ENCODE data around the gene LRRN2. TPM values are rescaled to one million over a fixed set of nuclear protein-coding genes. Genes with fewer than 3 reads are reported as not detected.

Gene LRRN2
- total and polyA plus RNA-seq, 4 donors, result 0.97 to 4.4 (median 1.2) TPM

DNA sequence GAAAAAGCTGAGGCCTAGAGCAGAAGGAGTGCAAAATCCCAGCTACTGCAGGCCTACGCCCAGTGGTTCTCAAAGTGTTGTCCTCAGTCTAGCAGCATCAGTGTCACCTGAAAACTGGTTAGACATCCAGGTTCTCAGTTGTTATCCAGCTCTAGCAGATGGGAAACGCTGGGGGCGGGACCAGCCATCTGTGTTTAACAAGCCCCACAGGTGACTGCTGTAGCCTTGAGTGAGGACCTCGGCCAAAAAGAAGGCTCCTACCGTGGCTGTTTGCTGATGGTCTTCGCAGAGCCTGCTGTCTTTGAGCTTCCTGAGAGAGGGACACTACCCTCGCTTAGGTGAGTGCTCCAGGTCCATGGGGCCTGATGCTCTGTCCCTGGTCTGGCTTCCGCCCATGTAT, 69.7 kb downstream of the LRRN2 start:
- Histone ChIP-seq H3K27ac (ENCODE audit: low read depth in 1 of 2, low read length in 1 of 2) (no peak overlapping the region), H3K36me3 (ENCODE audit: control insufficient read depth in 4 of 4, insufficient read depth in 4 of 4, low read length in 4 of 4) (no peaks in the 10 kb centered on the region), H3K9ac (ENCODE audit: insufficient read depth in 1 of 2, low read length in 2 of 2) (no peak overlapping the region), H3K27me3 (ENCODE audit: control insufficient read depth in 3 of 3, insufficient read depth in 3 of 3, low read length in 2 of 3) (peaks cover 0 to 5% (median 0%) of the 10 kb centered on the region in 3 donors), H3K4me3 (no peak overlapping the region), H3K4me1 (ENCODE audit: control insufficient read depth in 5 of 5, insufficient read depth in 5 of 5, low read length in 5 of 5) (peaks cover 0 to 4% (median 0%) of the 10 kb centered on the region in 5 donors), H3K9me3 (ENCODE audit: control insufficient read depth in 4 of 4, insufficient read depth in 3 of 4, low read length in 3 of 4) (peaks cover 0 to 2% (median 0%) of the 10 kb centered on the region in 4 donors)
- no peak for DNase-seq
- TF ChIP-seq, protein P1, sequence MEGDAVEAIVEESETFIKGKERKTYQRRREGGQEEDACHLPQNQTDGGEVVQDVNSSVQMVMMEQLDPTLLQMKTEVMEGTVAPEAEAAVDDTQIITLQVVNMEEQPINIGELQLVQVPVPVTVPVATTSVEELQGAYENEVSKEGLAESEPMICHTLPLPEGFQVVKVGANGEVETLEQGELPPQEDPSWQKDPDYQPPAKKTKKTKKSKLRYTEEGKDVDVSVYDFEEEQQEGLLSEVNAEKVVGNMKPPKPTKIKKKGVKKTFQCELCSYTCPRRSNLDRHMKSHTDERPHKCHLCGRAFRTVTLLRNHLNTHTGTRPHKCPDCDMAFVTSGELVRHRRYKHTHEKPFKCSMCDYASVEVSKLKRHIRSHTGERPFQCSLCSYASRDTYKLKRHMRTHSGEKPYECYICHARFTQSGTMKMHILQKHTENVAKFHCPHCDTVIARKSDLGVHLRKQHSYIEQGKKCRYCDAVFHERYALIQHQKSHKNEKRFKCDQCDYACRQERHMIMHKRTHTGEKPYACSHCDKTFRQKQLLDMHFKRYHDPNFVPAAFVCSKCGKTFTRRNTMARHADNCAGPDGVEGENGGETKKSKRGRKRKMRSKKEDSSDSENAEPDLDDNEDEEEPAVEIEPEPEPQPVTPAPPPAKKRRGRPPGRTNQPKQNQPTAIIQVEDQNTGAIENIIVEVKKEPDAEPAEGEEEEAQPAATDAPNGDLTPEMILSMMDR (IDR thresholded peaks at IDR 0.05; ENCODE audit: control extremely low read depth, extremely low read depth), result no peak
- 86 to 94% methylated on average over 8 of the region's 8 CpGs for WGBS, 2 donors
- no peak for ATAC-seq (ENCODE audit: insufficient read depth, low FRiP score)

DNA sequence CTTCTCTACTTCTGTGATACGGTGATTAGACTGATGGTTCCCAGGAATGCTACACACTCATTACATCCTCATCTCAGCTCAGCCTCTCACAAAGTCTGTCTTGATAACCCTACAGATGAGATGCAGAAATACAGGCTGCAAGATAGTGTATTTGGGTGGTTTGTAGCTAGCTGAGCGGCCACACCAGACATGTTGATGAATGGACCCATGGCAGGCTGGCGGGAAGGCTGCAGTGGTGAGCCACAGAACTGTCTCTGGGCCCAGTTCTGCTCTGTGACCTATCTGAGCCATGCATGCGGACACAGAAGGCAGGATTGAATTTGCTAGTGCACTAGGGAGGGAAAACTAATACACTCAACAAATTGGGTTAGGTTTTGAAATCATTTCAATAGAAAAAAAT, 71.9 kb downstream of the LRRN2 start:
- Histone ChIP-seq H3K9ac (ENCODE audit: insufficient read depth in 1 of 2, low read length in 2 of 2) (no peak overlapping the region), H3K27me3 (ENCODE audit: control insufficient read depth in 3 of 3, insufficient read depth in 3 of 3, low read length in 2 of 3) (peaks cover 0 to 11% (median 0%) of the 10 kb centered on the region in 3 donors), H3K9me3 (ENCODE audit: control insufficient read depth in 4 of 4, insufficient read depth in 3 of 4, low read length in 3 of 4) (peaks cover 0 to 2% (median 0%) of the 10 kb centered on the region in 4 donors), H3K27ac (ENCODE audit: low read depth in 1 of 2, low read length in 1 of 2) (no peak overlapping the region), H3K4me1 (ENCODE audit: control insufficient read depth in 5 of 5, insufficient read depth in 5 of 5, low read length in 5 of 5) (peaks cover 0 to 4% (median 0%) of the 10 kb centered on the region in 5 donors), H3K4me3 (no peak overlapping the region), H3K36me3 (ENCODE audit: control insufficient read depth in 4 of 4, insufficient read depth in 4 of 4, low read length in 4 of 4) (no peaks in the 10 kb centered on the region)
- TF ChIP-seq, protein P1 (IDR thresholded peaks at IDR 0.05; ENCODE audit: control extremely low read depth, extremely low read depth), result no peak
- ATAC-seq (ENCODE audit: insufficient read depth, low FRiP score) (no peak), DNase-seq (no peak)
- 86 to 93% methylated on average over 4 of the region's 4 CpGs for WGBS, 2 donors

DNA sequence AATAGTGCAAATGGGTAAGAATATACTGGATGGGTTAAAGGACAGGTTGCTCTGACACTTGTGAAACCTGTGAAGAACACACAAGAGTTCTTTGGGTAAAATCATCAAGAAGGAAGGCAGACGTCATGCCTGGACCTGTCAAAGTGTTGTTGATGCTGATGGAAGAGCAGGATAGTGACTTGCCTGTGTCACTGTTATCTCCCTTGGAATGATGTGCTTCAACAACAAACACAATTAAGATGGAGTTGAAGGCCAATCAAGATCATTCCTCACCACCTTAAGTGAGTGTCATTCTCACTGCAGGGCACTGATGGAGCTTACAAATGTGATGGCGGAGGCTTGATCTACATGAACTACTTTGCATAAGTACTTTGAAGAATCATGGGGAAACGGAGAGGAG, 73.2 kb downstream of the LRRN2 start:
- H3K27ac ChIP-seq (ENCODE audit: low read depth in 1 of 2, low read length in 1 of 2), result no peak overlapping the region
- H3K9ac ChIP-seq (ENCODE audit: insufficient read depth in 1 of 2, low read length in 2 of 2), result no peak overlapping the region
- H3K27me3 ChIP-seq (ENCODE audit: control insufficient read depth in 3 of 3, insufficient read depth in 3 of 3, low read length in 2 of 3), result peaks cover 0 to 11% (median 0%) of the 10 kb centered on the region in 3 donors
- peaks cover 0 to 4% (median 0%) of the 10 kb centered on the region in 5 donors for H3K4me1 ChIP-seq (ENCODE audit: control insufficient read depth in 5 of 5, insufficient read depth in 5 of 5, low read length in 5 of 5)
- no peak for DNase-seq
- ATAC-seq (ENCODE audit: insufficient read depth, low FRiP score), result no peak
- peaks cover 0 to 2% (median 0%) of the 10 kb centered on the region in 4 donors for H3K9me3 ChIP-seq (ENCODE audit: control insufficient read depth in 4 of 4, insufficient read depth in 3 of 4, low read length in 3 of 4)
- WGBS, 2 donors, result 80% methylated on average over 3 of the region's 3 CpGs
- no peak overlapping the region for H3K4me3 ChIP-seq
- TF ChIP-seq, protein P1 (IDR thresholded peaks at IDR 0.05; ENCODE audit: control extremely low read depth, extremely low read depth), result no peak
- H3K36me3 ChIP-seq (ENCODE audit: control insufficient read depth in 4 of 4, insufficient read depth in 4 of 4, low read length in 4 of 4), result no peaks in the 10 kb centered on the region

DNA sequence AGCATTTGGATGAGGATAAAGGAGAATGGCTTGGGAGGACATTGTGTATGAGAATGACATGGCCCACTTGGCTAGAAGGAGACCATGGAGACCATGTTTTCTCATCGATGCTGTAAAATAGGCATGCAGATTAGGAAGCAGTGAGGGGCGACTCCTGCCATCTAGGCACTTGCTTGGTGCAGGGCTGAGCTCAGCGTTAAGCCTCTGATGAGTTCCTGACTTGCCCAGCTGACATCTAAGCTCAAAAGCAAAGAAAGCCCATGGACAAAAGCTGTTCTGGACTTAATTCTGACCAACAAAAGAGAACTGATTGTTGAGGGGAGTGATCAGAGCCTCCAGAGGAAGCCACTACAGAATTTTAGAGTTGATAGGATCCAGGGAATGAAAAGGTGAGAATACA, 74.5 kb downstream of the LRRN2 start:
- DNase-seq, result no peak
- H3K27me3 ChIP-seq (ENCODE audit: control insufficient read depth in 3 of 3, insufficient read depth in 3 of 3, low read length in 2 of 3), result peaks cover 0 to 11% (median 0%) of the 10 kb centered on the region in 3 donors
- WGBS, 2 donors, result 71 to 82% methylated on average over 3 of the region's 3 CpGs

More for the DNA sequence above, 74.5 kb downstream of the LRRN2 start:
- TF ChIP-seq, protein P1 (IDR thresholded peaks at IDR 0.05; ENCODE audit: control extremely low read depth, extremely low read depth), result no peak
- no peak overlapping the region for H3K27ac ChIP-seq (ENCODE audit: low read depth in 1 of 2, low read length in 1 of 2)
- no peak overlapping the region for H3K9ac ChIP-seq (ENCODE audit: insufficient read depth in 1 of 2, low read length in 2 of 2)
- peaks cover 0 to 2% (median 0%) of the 10 kb centered on the region in 4 donors for H3K9me3 ChIP-seq (ENCODE audit: control insufficient read depth in 4 of 4, insufficient read depth in 3 of 4, low read length in 3 of 4)
- peaks cover 0 to 1% (median 0%) of the 10 kb centered on the region in 5 donors for H3K4me1 ChIP-seq (ENCODE audit: control insufficient read depth in 5 of 5, insufficient read depth in 5 of 5, low read length in 5 of 5)
- no peaks in the 10 kb centered on the region for H3K36me3 ChIP-seq (ENCODE audit: control insufficient read depth in 4 of 4, insufficient read depth in 4 of 4, low read length in 4 of 4)
- no peak for ATAC-seq (ENCODE audit: insufficient read depth, low FRiP score)
- no peak overlapping the region for H3K4me3 ChIP-seq
